Activated B cell treated with CpG ODN at 0.5 μM for 24 hours (primary cell): ENCODE data around the gene CAMK4. TPM values are rescaled to one million over a fixed set of nuclear protein-coding genes. Genes with fewer than 3 reads are reported as not detected.

Source experiments
- ATAC-seq: fragments of 200-7000 bp; cut with Tn5 transposase; one replicate; pipeline ENCODE4 v1.10.0; 2021; ENCODE audit warnings: low read depth, mild to moderate bottlenecking, moderate library complexity
- CTCF ChIA-PET: fragments of 350-600 bp; sonication (Branson Sonifier 250); formaldehyde crosslinking; loops from one replicate; lab custom pipeline; 2021; ENCODE audit warnings: antibody characterized with exemption; lab: Charles Lee
- POLR2A ChIA-PET: fragments of 350-600 bp; sonication (Branson Sonifier 250); formaldehyde crosslinking; loops from one replicate; lab custom pipeline; 2021; ENCODE audit warnings: antibody characterized with exemption; lab: Charles Lee
- DNase-seq: peaks from one replicate; pipeline ENCODE4 v3.0.0; 2022
- H3K27ac Mint-ChIP-seq: one replicate; pipeline ENCODE4 v1.8.0; 2020; ENCODE audit warnings: mixed read lengths
- H3K27me3 Mint-ChIP-seq: one replicate; pipeline ENCODE4 v1.8.0; 2021; ENCODE audit warnings: mixed read lengths
- H3K36me3 Mint-ChIP-seq: one replicate; pipeline ENCODE4 v1.8.0; 2021; ENCODE audit warnings: low read depth, mixed read lengths
- H3K4me1 Mint-ChIP-seq: one replicate; pipeline ENCODE4 v1.8.0; 2021; ENCODE audit warnings: mixed read lengths
- H3K4me3 Mint-ChIP-seq: one replicate; pipeline ENCODE4 v1.8.0; 2020; ENCODE audit warnings: mild to moderate bottlenecking, mixed read lengths
- H3K9me3 Mint-ChIP-seq: one replicate; pipeline ENCODE4 v1.8.0; 2020; ENCODE audit warnings: mixed read lengths
- intact Hi-C: fragments of 100-400 bp; cut with micrococcal nuclease; formaldehyde crosslinking; loops from one replicate; pipeline ENCODE4 v1.15.1; 2024
- total RNA-seq: library from RNA; stranded (reverse); gene quantifications from 2 replicates; pipeline ENCODE4 v1.2.3, GENCODE V29; 2022
- TF ChIP-seq, protein P1 (sequence below): fragments of 200-600 bp; IDR thresholded peaks from one replicate; pipeline ENCODE4 v1.8.0; 2022; ENCODE audit warnings: antibody characterized with exemption, mild to moderate bottlenecking

The CAMK4 gene
- total RNA-seq, 1 donor from 2014 or later: 6.3 TPM

GRCh38 chr5:111232311-111233051 is 8.3 kb downstream of the CAMK4 start:
- peaks cover 25% of the 10 kb centered on the region for H3K4me1 Mint-ChIP-seq
- POLR2A ChIA-PET: interaction anchor here (0.7 kb wide), 1 partner anchor 283 kb away, joined by 3 read pairs; no protein-coding TSS in a partner anchor
- CTCF ChIA-PET: interaction anchor here (0.8 kb wide), 1 partner anchor 8 kb away, joined by 3 read pairs; the partner anchor contains the start of gene CAMK4
- TF ChIP-seq, protein P1, sequence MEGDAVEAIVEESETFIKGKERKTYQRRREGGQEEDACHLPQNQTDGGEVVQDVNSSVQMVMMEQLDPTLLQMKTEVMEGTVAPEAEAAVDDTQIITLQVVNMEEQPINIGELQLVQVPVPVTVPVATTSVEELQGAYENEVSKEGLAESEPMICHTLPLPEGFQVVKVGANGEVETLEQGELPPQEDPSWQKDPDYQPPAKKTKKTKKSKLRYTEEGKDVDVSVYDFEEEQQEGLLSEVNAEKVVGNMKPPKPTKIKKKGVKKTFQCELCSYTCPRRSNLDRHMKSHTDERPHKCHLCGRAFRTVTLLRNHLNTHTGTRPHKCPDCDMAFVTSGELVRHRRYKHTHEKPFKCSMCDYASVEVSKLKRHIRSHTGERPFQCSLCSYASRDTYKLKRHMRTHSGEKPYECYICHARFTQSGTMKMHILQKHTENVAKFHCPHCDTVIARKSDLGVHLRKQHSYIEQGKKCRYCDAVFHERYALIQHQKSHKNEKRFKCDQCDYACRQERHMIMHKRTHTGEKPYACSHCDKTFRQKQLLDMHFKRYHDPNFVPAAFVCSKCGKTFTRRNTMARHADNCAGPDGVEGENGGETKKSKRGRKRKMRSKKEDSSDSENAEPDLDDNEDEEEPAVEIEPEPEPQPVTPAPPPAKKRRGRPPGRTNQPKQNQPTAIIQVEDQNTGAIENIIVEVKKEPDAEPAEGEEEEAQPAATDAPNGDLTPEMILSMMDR: no peak
- H3K9me3 Mint-ChIP-seq: no peaks in the 10 kb centered on the region
- no peak for DNase-seq
- no peaks in the 10 kb centered on the region for H3K36me3 Mint-ChIP-seq
- no peak overlapping the region for H3K27ac Mint-ChIP-seq
- H3K27me3 Mint-ChIP-seq: peaks cover 2% of the 10 kb centered on the region
- intact Hi-C loops: no loop called here
- no peak overlapping the region for H3K4me3 Mint-ChIP-seq
- no peak for ATAC-seq

- TF ChIP-seq, protein P1: no peak
Observed at GRCh38 chr5:111233052-111233374, 8.8 kb downstream of the CAMK4 start.

DNA sequence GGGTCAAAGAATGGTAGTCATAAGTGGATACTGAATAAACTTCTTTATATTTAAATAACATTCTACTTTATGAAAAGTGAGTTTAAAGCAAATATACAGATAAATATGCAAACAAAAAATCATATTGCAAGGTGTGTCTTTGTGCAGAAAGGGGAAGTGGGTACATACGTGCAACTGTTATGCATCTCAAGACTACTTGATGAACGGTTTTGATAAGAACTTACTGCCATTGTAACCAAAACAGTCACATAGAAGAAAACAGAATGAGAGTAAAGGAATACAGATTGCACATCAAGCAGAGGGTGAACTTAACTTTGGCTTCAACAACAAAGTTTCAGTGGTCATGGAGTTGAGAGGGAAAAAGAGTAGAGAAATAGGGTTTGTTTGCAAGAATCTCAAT is 9.9 kb downstream of the CAMK4 start:
- ChIA-PET CTCF (interaction anchor here (0.7 kb wide), 1 partner anchor 47 kb away, joined by 4 read pairs; no protein-coding TSS in a partner anchor), POLR2A (no interaction called here)
- Mint-ChIP-seq H3K36me3 (no peaks in the 10 kb centered on the region), H3K4me3 (no peak overlapping the region), H3K27ac (no peak overlapping the region), H3K27me3 (no peaks in the 10 kb centered on the region), H3K9me3 (no peaks in the 10 kb centered on the region), H3K4me1 (peaks cover 20% of the 10 kb centered on the region)
- intact Hi-C loops: no loop called here
- TF ChIP-seq, protein P1: no peak
- ATAC-seq (no peak), DNase-seq (no peak)

More at GRCh38 chr5:111233052-111233374, 8.8 kb downstream of the CAMK4 start:
- no peak overlapping the region for H3K4me3 Mint-ChIP-seq
- H3K27ac Mint-ChIP-seq: no peak overlapping the region
- ChIA-PET CTCF (interaction anchor here (0.8 kb wide), 1 partner anchor 9 kb away, joined by 3 read pairs; the partner anchor contains the start of gene CAMK4), POLR2A (no interaction called here)
- ATAC-seq: no peak
- peaks cover 24% of the 10 kb centered on the region for H3K4me1 Mint-ChIP-seq
- H3K36me3 Mint-ChIP-seq: no peaks in the 10 kb centered on the region
- H3K27me3 Mint-ChIP-seq: no peaks in the 10 kb centered on the region
- DNase-seq: no peak
- intact Hi-C loops: no loop called here
- H3K9me3 Mint-ChIP-seq: no peaks in the 10 kb centered on the region

DNA sequence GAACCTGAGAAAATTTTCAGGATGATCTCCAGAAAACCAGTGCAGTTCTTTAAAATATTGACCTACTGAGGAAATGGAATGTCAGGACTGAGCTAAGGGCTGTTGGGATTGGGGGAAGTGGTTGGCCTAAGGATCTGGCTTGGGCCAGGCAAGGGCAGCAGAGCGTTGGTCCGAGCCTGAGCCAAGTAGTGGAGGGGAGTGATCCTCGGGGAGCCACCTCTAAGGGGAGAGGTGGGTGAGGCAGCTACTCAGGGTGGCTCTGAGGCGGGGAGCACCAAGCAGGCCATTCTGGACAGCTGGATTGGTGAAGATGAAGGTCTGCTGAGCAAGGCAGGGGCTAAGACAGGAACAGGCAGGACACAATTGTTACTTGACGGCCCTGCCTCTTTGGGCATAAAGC is 11.5 kb downstream of the CAMK4 start:
- CTCF ChIA-PET: no interaction called here

GRCh38 chr5:111236348-111236747 is 12.2 kb downstream of the CAMK4 start:
- no peak overlapping the region for H3K4me3 Mint-ChIP-seq
- no peaks in the 10 kb centered on the region for H3K27me3 Mint-ChIP-seq
- POLR2A ChIA-PET: no interaction called here
- no peaks in the 10 kb centered on the region for H3K9me3 Mint-ChIP-seq
- TF ChIP-seq, protein P1: no peak
- peaks cover 6% of the 10 kb centered on the region for H3K4me1 Mint-ChIP-seq
- H3K27ac Mint-ChIP-seq: no peak overlapping the region
- CTCF ChIA-PET: no interaction called here
- intact Hi-C loops: no loop called here
- H3K36me3 Mint-ChIP-seq: no peaks in the 10 kb centered on the region
- DNase-seq: no peak
- ATAC-seq: no peak

More for the DNA sequence above, 11.5 kb downstream of the CAMK4 start:
- no peak overlapping the region for H3K27ac Mint-ChIP-seq
- intact Hi-C loops: no loop called here
- TF ChIP-seq, protein P1: no peak
- H3K4me3 Mint-ChIP-seq: no peak overlapping the region
- peaks cover 6% of the 10 kb centered on the region for H3K4me1 Mint-ChIP-seq
- no peaks in the 10 kb centered on the region for H3K27me3 Mint-ChIP-seq
- DNase-seq (no peak), ATAC-seq (no peak)
- no peaks in the 10 kb centered on the region for H3K36me3 Mint-ChIP-seq
- POLR2A ChIA-PET: no interaction called here
- H3K9me3 Mint-ChIP-seq: no peaks in the 10 kb centered on the region
